Measurements from ENCODE around the gene TDRKH.

DNA sequence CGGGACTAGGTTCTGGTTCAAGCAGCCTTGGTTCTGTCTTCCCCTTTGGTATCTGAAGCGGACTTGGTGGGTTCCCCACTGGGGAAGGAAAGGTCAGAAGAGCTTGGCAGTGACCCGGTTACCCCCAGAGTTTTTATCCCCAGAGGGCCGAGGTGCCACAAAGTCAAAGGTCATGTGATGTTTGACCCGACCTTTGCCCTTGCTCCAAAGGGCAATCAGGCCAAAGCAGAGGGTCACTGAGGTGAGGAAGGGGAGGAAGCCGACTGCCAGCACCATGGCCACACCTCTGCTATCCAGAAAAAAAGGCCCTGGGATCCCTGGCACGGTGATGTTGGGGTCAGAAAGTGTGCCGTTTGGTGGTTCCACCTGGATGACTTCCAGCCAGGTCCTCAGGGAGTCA is 10.5 kb upstream of the TDRKH start:
- TF ChIP-seq, protein P1, sequence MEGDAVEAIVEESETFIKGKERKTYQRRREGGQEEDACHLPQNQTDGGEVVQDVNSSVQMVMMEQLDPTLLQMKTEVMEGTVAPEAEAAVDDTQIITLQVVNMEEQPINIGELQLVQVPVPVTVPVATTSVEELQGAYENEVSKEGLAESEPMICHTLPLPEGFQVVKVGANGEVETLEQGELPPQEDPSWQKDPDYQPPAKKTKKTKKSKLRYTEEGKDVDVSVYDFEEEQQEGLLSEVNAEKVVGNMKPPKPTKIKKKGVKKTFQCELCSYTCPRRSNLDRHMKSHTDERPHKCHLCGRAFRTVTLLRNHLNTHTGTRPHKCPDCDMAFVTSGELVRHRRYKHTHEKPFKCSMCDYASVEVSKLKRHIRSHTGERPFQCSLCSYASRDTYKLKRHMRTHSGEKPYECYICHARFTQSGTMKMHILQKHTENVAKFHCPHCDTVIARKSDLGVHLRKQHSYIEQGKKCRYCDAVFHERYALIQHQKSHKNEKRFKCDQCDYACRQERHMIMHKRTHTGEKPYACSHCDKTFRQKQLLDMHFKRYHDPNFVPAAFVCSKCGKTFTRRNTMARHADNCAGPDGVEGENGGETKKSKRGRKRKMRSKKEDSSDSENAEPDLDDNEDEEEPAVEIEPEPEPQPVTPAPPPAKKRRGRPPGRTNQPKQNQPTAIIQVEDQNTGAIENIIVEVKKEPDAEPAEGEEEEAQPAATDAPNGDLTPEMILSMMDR (IDR thresholded peaks at IDR 0.05): no peak
- TF ChIP-seq POLR2AphosphoS5 (IDR thresholded peaks at IDR 0.05): no peak

Data from esophagus muscularis mucosa (tissue), 3 donors.